GM23338 (cell line): ENCODE results near the gene ENPP1. TPM values are rescaled to one million over a fixed set of nuclear protein-coding genes. Genes with fewer than 3 reads are reported as not detected.

ENCODE experiments used
- ATAC-seq: fragments of 200-7000 bp; cut with Tn5 transposase; 3 replicates; pipeline ENCODE4 v1.9.1; 2020
- DNase-seq: peaks from one replicate; pipeline ENCODE4 v3.0.0-alpha.2; 2015; ENCODE audit warnings: low spot score
- H2AFZ ChIP-seq: fragments of 200-600 bp; sonication (generic); 2 replicates; pipeline ENCODE4 v1.8.0; 2016; ENCODE audit warnings: antibody characterized with exemption, mild to moderate bottlenecking, moderate library complexity
- H3F3A ChIP-seq: fragments of 200-600 bp; sonication (generic); replicated peaks from 2 replicates; pipeline ENCODE4 v1.8.0; 2017; ENCODE audit warnings: antibody characterized with exemption, mixed run types, low read depth
- H3K27ac ChIP-seq: fragments of 200-600 bp; sonication (generic); 2 replicates; pipeline ENCODE4 v1.6.1; 2016; ENCODE audit warnings: low read depth
- H3K27me3 ChIP-seq: fragments of 200-600 bp; sonication (generic); 2 replicates; pipeline ENCODE4 v1.8.0; 2016; ENCODE audit warnings: mild to moderate bottlenecking, mixed run types, moderate library complexity; ENCODE audit not compliant: insufficient read depth
- H3K36me3 ChIP-seq: fragments of 200-600 bp; sonication (generic); 2 replicates; pipeline ENCODE4 v1.8.0; 2016; ENCODE audit warnings: mild to moderate bottlenecking; ENCODE audit not compliant: insufficient read depth
- H3K4me1 ChIP-seq: fragments of 200-600 bp; sonication (generic); 2 replicates; pipeline ENCODE4 v1.8.0; 2016; ENCODE audit warnings: mild to moderate bottlenecking, moderate library complexity; ENCODE audit not compliant: insufficient read depth
- H3K4me2 ChIP-seq: fragments of 200-600 bp; sonication (generic); 2 replicates; pipeline ENCODE4 v1.7.1; 2017; ENCODE audit warnings: mixed run types
- H3K4me3 ChIP-seq: fragments of 200-600 bp; sonication (generic); 2 replicates; pipeline ENCODE4 v1.6.1; 2016; ENCODE audit warnings: mixed run types
- H3K79me2 ChIP-seq: fragments of 200-600 bp; sonication (generic); replicated peaks from 2 replicates; pipeline ENCODE4 v1.8.0; 2017; ENCODE audit warnings: mild to moderate bottlenecking; ENCODE audit not compliant: insufficient read depth
- H3K9me2 ChIP-seq: fragments of 200-600 bp; sonication (generic); 2 replicates; pipeline ENCODE4 v1.8.0; 2017; ENCODE audit not compliant: insufficient read depth
- H4K20me1 ChIP-seq: fragments of 200-600 bp; sonication (generic); replicated peaks from 2 replicates; pipeline ENCODE4 v1.8.0; 2017; ENCODE audit warnings: mild to moderate bottlenecking; ENCODE audit not compliant: insufficient read depth
- H3K27ac Mint-ChIP-seq: 2 replicates; pipeline ENCODE4 v1.8.0; 2020; ENCODE audit warnings: inconsistent platforms, mild to moderate bottlenecking, moderate library complexity, mixed read lengths
- H3K27me3 Mint-ChIP-seq: 3 replicates; pipeline ENCODE4 v1.8.0; 2022; ENCODE audit warnings: low read depth, mild to moderate bottlenecking, moderate library complexity, mixed read lengths, inconsistent platforms; ENCODE audit not compliant: insufficient read depth, poor library complexity
- H3K36me3 Mint-ChIP-seq: 3 replicates; pipeline ENCODE4 v1.8.0; 2021; ENCODE audit warnings: low read depth, mild to moderate bottlenecking, inconsistent platforms, moderate library complexity, mixed read lengths
- H3K4me1 Mint-ChIP-seq: 3 replicates; pipeline ENCODE4 v1.8.0; 2020; ENCODE audit warnings: mild to moderate bottlenecking, inconsistent platforms, mixed read lengths
- H3K4me3 Mint-ChIP-seq: 3 replicates; pipeline ENCODE4 v1.8.0; 2021; ENCODE audit warnings: moderate library complexity, mild to moderate bottlenecking, inconsistent platforms, mixed read lengths
- H3K9me3 Mint-ChIP-seq: 3 replicates; pipeline ENCODE4 v1.8.0; 2020; ENCODE audit warnings: moderate library complexity, mild to moderate bottlenecking, inconsistent platforms, mixed read lengths
- CREB1 ChIP-seq: fragments of 250-450 bp; sonication (Bioruptor Pico); IDR thresholded peaks from 2 replicates; pipeline ENCODE4 v1.5.0; 2020; ENCODE audit warnings: low read depth, mild to moderate bottlenecking, moderate library complexity
- EZH2 ChIP-seq: fragments of 200-600 bp; sonication (generic); IDR thresholded peaks from one replicate; pipeline ENCODE4 v1.8.0; 2017; ENCODE audit warnings: antibody characterized with exemption, mild to moderate bottlenecking, low read depth; ENCODE audit not compliant: unreplicated experiment
- EZH2phosphoT487 ChIP-seq: fragments of 200-600 bp; sonication (generic); IDR thresholded peaks from one replicate; pipeline ENCODE4 v1.8.1; 2018; ENCODE audit warnings: antibody characterized with exemption; ENCODE audit not compliant: unreplicated experiment
- JUNB ChIP-seq: IDR thresholded peaks from one replicate; pipeline ENCODE4 v1.6.1; 2016; ENCODE audit warnings: antibody characterized with exemption; ENCODE audit not compliant: unreplicated experiment
- POLR2AphosphoS5 ChIP-seq: IDR thresholded peaks from 2 replicates; pipeline ENCODE4 v1.6.1; 2016; ENCODE audit warnings: antibody characterized with exemption, low read depth
- STAT1 ChIP-seq: IDR thresholded peaks from one replicate; pipeline ENCODE4 v1.6.1; 2016; ENCODE audit warnings: antibody characterized with exemption; ENCODE audit not compliant: unreplicated experiment
- ZNF114 ChIP-seq: fragments of 250-450 bp; sonication (Bioruptor Pico); IDR thresholded peaks from 2 replicates; pipeline ENCODE4 v1.5.0; 2020; ENCODE audit warnings: mild to moderate bottlenecking, moderate library complexity
- ZNF331 ChIP-seq: fragments of 250-450 bp; sonication (Bioruptor Pico); IDR thresholded peaks from 2 replicates; pipeline ENCODE4 v1.5.0; 2020; ENCODE audit warnings: low read depth, mild to moderate bottlenecking, moderate library complexity
- polyA plus RNA-seq: library from polyadenylated mRNA; unstranded; fragments of >200 nt; fragmentation: Nextera tagmentation; extraction: Ambion mirVana; gene quantifications from 2 replicates; pipeline ENCODE4 v1.2.1, GENCODE V29; 2016
- total RNA-seq: library from RNA; depleted of rRNA; stranded (reverse); fragments of >200 nt; shearing (Covaris generic); gene quantifications from 2 replicates; pipeline ENCODE4 v1.2.3, GENCODE V29; 2014
- TF ChIP-seq, protein P1 (sequence below), 2 experiments: fragments of 200-600 bp in 1 of 2; sonication (generic) in 1 of 2; conservative IDR thresholded peaks; 2 replicates each; pipeline versions ENCODE4 v1.5.1 to v1.6.1; 2016 to 2017; ENCODE audit warnings: antibody characterized with exemption in 2 of 2, low read depth in 2 of 2, mild to moderate bottlenecking in 2 of 2, moderate library complexity in 1 of 2
- TF ChIP-seq, protein P2 (sequence below): fragments of 250-450 bp; sonication (Bioruptor Pico); IDR thresholded peaks from 2 replicates; pipeline ENCODE4 v1.5.0; 2020; ENCODE audit warnings: mild to moderate bottlenecking, moderate library complexity

The ENPP1 gene
- total and polyA plus RNA-seq, 2 experiments from 2014 or later, result 17.3 to 46.9 TPM

DNA sequence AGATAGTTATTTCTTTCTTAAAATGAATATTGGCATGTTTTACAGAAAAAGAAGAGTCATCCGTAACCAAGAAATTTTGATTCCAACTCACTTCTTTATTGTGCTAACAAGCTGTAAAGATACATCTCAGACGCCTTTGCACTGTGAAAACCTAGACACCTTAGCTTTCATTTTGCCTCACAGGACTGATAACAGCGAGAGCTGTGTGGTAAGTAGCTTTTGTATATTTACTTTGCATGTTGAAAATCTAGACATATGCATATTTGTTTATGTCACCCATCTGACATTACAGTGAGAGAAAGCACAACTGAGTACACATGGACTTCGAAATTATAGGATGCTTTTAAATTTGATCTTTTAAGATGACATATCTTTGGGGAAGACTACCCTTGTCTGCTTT lies 78.7 kb downstream of the ENPP1 start:
- Histone ChIP-seq H3F3A (no peaks in the 10 kb centered on the region), H3K27me3 (no peaks in the 10 kb centered on the region), H3K4me1 (no peaks in the 10 kb centered on the region), H3K4me2 (no peak overlapping the region), H4K20me1 (no peaks in the 10 kb centered on the region), H2AFZ (no peak overlapping the region), H3K9me2 (no peaks in the 10 kb centered on the region), H3K27ac (no peak overlapping the region), H3K4me3 (no peak overlapping the region), H3K36me3 (peaks cover 39% of the 10 kb centered on the region), H3K79me2 (no peaks in the 10 kb centered on the region)
- TF ChIP-seq POLR2AphosphoS5 (no peak), ZNF114 (CRISPR knock-in tag) (no peak), STAT1 (no peak), EZH2phosphoT487 (no peak)
- TF ChIP-seq, protein P1, sequence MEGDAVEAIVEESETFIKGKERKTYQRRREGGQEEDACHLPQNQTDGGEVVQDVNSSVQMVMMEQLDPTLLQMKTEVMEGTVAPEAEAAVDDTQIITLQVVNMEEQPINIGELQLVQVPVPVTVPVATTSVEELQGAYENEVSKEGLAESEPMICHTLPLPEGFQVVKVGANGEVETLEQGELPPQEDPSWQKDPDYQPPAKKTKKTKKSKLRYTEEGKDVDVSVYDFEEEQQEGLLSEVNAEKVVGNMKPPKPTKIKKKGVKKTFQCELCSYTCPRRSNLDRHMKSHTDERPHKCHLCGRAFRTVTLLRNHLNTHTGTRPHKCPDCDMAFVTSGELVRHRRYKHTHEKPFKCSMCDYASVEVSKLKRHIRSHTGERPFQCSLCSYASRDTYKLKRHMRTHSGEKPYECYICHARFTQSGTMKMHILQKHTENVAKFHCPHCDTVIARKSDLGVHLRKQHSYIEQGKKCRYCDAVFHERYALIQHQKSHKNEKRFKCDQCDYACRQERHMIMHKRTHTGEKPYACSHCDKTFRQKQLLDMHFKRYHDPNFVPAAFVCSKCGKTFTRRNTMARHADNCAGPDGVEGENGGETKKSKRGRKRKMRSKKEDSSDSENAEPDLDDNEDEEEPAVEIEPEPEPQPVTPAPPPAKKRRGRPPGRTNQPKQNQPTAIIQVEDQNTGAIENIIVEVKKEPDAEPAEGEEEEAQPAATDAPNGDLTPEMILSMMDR (conservative IDR thresholded peaks at IDR 0.05; ENCODE audit: low read depth in 2 of 2), result no peak
- Mint-ChIP-seq H3K4me3 (no peak overlapping the region), H3K4me1 (no peaks in the 10 kb centered on the region), H3K27ac (no peak overlapping the region), H3K27me3 (no peaks in the 10 kb centered on the region), H3K9me3 (no peaks in the 10 kb centered on the region), H3K36me3 (peaks cover 50% of the 10 kb centered on the region)
- ATAC-seq (no peak), DNase-seq (no peak)

DNA sequence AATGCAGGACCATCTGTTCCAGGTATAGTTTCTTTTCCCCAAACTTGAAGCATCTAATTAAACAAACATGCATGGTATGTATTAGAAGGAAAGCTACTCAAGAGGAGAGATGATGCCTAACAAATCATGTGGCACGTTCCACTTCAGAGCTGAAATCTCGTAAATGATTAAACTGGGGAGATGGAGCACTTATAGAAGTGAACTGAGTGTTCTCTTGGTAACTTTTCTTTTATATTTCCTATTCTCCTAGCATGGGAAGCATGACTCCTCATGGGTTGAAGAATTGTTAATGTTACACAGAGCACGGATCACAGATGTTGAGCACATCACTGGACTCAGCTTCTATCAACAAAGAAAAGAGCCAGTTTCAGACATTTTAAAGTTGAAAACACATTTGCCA lies 82.3 kb downstream of the ENPP1 start:
- Histone ChIP-seq H3K27ac (no peak overlapping the region), H3K4me3 (no peak overlapping the region), H3F3A (peaks cover 8% of the 10 kb centered on the region), H3K79me2 (no peaks in the 10 kb centered on the region), H3K27me3 (no peaks in the 10 kb centered on the region), H4K20me1 (no peaks in the 10 kb centered on the region), H3K4me1 (peaks cover 21% of the 10 kb centered on the region), H3K36me3 (peaks cover 41% of the 10 kb centered on the region), H3K4me2 (no peak overlapping the region), H2AFZ (no peak overlapping the region), H3K9me2 (no peaks in the 10 kb centered on the region)
- no peak for ATAC-seq
- no peak overlapping the region for H3K27ac Mint-ChIP-seq
- DNase-seq, result no peak
- no peaks in the 10 kb centered on the region for H3K9me3 Mint-ChIP-seq
- peaks cover 2% of the 10 kb centered on the region for H3K27me3 Mint-ChIP-seq
- peaks cover 3% of the 10 kb centered on the region; the same call in 2 of the 3 replicates for H3K4me1 Mint-ChIP-seq
- H3K36me3 Mint-ChIP-seq, result peaks cover 52% of the 10 kb centered on the region
- no peak overlapping the region for H3K4me3 Mint-ChIP-seq
- TF ChIP-seq, protein P2, sequence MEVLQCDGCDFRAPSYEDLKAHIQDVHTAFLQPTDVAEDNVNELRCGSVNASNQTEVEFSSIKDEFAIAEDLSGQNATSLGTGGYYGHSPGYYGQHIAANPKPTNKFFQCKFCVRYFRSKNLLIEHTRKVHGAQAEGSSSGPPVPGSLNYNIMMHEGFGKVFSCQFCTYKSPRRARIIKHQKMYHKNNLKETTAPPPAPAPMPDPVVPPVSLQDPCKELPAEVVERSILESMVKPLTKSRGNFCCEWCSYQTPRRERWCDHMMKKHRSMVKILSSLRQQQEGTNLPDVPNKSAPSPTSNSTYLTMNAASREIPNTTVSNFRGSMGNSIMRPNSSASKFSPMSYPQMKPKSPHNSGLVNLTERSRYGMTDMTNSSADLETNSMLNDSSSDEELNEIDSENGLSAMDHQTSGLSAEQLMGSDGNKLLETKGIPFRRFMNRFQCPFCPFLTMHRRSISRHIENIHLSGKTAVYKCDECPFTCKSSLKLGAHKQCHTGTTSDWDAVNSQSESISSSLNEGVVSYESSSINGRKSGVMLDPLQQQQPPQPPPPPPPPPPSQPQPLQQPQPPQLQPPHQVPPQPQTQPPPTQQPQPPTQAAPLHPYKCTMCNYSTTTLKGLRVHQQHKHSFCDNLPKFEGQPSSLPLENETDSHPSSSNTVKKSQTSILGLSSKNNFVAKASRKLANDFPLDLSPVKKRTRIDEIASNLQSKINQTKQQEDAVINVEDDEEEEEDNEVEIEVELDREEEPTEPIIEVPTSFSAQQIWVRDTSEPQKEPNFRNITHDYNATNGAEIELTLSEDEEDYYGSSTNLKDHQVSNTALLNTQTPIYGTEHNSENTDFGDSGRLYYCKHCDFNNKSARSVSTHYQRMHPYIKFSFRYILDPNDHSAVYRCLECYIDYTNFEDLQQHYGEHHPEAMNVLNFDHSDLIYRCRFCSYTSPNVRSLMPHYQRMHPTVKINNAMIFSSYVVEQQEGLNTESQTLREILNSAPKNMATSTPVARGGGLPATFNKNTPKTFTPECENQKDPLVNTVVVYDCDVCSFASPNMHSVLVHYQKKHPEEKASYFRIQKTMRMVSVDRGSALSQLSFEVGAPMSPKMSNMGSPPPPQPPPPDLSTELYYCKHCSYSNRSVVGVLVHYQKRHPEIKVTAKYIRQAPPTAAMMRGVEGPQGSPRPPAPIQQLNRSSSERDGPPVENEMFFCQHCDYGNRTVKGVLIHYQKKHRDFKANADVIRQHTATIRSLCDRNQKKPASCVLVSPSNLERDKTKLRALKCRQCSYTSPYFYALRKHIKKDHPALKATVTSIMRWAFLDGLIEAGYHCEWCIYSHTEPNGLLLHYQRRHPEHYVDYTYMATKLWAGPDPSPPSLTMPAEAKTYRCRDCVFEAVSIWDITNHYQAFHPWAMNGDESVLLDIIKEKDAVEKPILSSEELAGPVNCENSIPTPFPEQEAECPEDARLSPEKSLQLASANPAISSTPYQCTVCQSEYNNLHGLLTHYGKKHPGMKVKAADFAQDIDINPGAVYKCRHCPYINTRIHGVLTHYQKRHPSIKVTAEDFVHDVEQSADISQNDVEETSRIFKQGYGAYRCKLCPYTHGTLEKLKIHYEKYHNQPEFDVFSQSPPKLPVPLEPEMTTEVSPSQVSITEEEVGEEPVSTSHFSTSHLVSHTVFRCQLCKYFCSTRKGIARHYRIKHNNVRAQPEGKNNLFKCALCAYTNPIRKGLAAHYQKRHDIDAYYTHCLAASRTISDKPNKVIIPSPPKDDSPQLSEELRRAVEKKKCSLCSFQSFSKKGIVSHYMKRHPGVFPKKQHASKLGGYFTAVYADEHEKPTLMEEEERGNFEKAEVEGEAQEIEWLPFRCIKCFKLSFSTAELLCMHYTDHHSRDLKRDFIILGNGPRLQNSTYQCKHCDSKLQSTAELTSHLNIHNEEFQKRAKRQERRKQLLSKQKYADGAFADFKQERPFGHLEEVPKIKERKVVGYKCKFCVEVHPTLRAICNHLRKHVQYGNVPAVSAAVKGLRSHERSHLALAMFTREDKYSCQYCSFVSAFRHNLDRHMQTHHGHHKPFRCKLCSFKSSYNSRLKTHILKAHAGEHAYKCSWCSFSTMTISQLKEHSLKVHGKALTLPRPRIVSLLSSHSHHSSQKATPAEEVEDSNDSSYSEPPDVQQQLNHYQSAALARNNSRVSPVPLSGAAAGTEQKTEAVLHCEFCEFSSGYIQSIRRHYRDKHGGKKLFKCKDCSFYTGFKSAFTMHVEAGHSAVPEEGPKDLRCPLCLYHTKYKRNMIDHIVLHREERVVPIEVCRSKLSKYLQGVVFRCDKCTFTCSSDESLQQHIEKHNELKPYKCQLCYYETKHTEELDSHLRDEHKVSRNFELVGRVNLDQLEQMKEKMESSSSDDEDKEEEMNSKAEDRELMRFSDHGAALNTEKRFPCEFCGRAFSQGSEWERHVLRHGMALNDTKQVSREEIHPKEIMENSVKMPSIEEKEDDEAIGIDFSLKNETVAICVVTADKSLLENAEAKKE (CRISPR knock-in tag), result no peak
- TF ChIP-seq, protein P1 (conservative IDR thresholded peaks at IDR 0.05; ENCODE audit: low read depth in 2 of 2), result no peak
- TF ChIP-seq ZNF331 (no peak), CREB1 (CRISPR knock-in tag) (no peak), JUNB (no peak), EZH2 (no peak)
